SK-N-SH (cell line): ENCODE results near the gene THAP12. TPM values are rescaled to one million over a fixed set of nuclear protein-coding genes. Genes with fewer than 3 reads are reported as not detected.

Source experiments
- CTCF ChIA-PET: fragments of 300-600, 350-600 bp; formaldehyde crosslinking; extraction: SDS; loops from one replicate; lab custom pipeline; 2021; lab: Yijun Ruan, JAX
- POLR2A ChIA-PET: fragments of 350-600 bp; sonication (Branson Sonifier 250); formaldehyde crosslinking; extraction: SDS; loops from one replicate; lab custom pipeline; 2020; ENCODE audit warnings: antibody characterized with exemption, inconsistent platforms; lab: Yijun Ruan, JAX
- DNase-seq: peaks from one replicate; pipeline ENCODE4 v3.0.0; 2012
- H2AFZ ChIP-seq: fragments of 200-600 bp; sonication (generic); 2 replicates; pipeline ENCODE4 v1.8.1; 2016; ENCODE audit warnings: antibody characterized with exemption, mild to moderate bottlenecking, low read depth
- H3F3A ChIP-seq: fragments of 200-600 bp; sonication (generic); replicated peaks from 2 replicates; pipeline ENCODE3; 2016; ENCODE audit warnings: antibody characterized with exemption, mild to moderate bottlenecking; ENCODE audit not compliant: insufficient read depth
- H3K27ac ChIP-seq, 2 experiments: fragments of 200-500 bp in 1 of 2; fragments of 200-600 bp in 1 of 2; sonication (Bioruptor generic) in 1 of 2; sonication (generic), shearing (Covaris generic) in 1 of 2; 2 replicates each; pipeline versions ENCODE4 v1.5.1 to v1.6.1; 2014 to 2016; ENCODE audit warnings: low read depth in 2 of 2, inconsistent platforms in 1 of 2, low read length in 1 of 2, mild to moderate bottlenecking in 1 of 2, mixed read lengths in 1 of 2
- H3K27me3 ChIP-seq: fragments of 200-600 bp; sonication (generic), shearing (Covaris generic); 2 replicates; pipeline ENCODE4 v1.6.1; 2016; ENCODE audit warnings: mixed run types; ENCODE audit not compliant: insufficient read depth
- H3K36me3 ChIP-seq, 2 experiments: fragments of 200-500 bp in 1 of 2; fragments of 200-600 bp in 1 of 2; sonication (Bioruptor generic) in 1 of 2; sonication (generic) in 1 of 2; replicated peaks in 1 of 2; 2 replicates each; pipeline versions ENCODE3 to v1.5.1; 2014 to 2016; ENCODE audit warnings: low read length in 1 of 2, mild to moderate bottlenecking in 1 of 2; ENCODE audit not compliant: insufficient read depth in 2 of 2, control insufficient read depth in 1 of 2
- H3K4me1 ChIP-seq, 2 experiments: fragments of 200-500 bp in 1 of 2; fragments of 200-600 bp in 1 of 2; sonication (Bioruptor generic) in 1 of 2; sonication (generic), shearing (Covaris generic) in 1 of 2; 2 replicates each; pipeline versions ENCODE4 v1.5.1 to v1.6.1; 2014 to 2016; ENCODE audit warnings: low read depth in 1 of 2, low read length in 1 of 2, mixed run types in 1 of 2; ENCODE audit not compliant: insufficient read depth in 2 of 2, control insufficient read depth in 1 of 2
- H3K4me2 ChIP-seq: fragments of 200-600 bp; sonication (generic), shearing (Covaris generic); 2 replicates; pipeline ENCODE4 v1.6.1; 2017; ENCODE audit warnings: mixed run types
- H3K4me3 ChIP-seq, 2 experiments: fragments of 200-500 bp in 1 of 2; fragments of 200-600 bp in 1 of 2; sonication (Bioruptor generic) in 1 of 2; sonication (generic), shearing (Covaris generic) in 1 of 2; 2 replicates each; pipeline versions ENCODE4 v1.5.1 to v1.8.1; 2014 to 2016; ENCODE audit warnings: low read depth in 2 of 2, inconsistent platforms in 1 of 2, low read length in 1 of 2, mild to moderate bottlenecking in 1 of 2, mixed read lengths in 1 of 2, moderate library complexity in 1 of 2
- H3K79me2 ChIP-seq: fragments of 200-600 bp; sonication (generic); 2 replicates; pipeline ENCODE4 v1.8.1; 2017; ENCODE audit warnings: mild to moderate bottlenecking; ENCODE audit not compliant: insufficient read depth
- H3K9ac ChIP-seq: fragments of 200-600 bp; sonication (generic); 2 replicates; pipeline ENCODE4 v1.6.1; 2017; ENCODE audit warnings: mixed run types
- H3K9me2 ChIP-seq: fragments of 200-600 bp; sonication (generic); 2 replicates; pipeline ENCODE4 v1.6.1; 2017; ENCODE audit warnings: mixed run types
- H3K9me3 ChIP-seq: fragments of 200-600 bp; sonication (generic); 2 replicates; pipeline ENCODE4 v1.6.1; 2017; ENCODE audit warnings: mixed run types, mild to moderate bottlenecking, moderate library complexity
- H4K20me1 ChIP-seq: fragments of 200-600 bp; sonication (generic); 2 replicates; pipeline ENCODE4 v1.6.1; 2017; ENCODE audit warnings: mild to moderate bottlenecking, mixed run types; ENCODE audit not compliant: insufficient read depth
- CHD2 ChIP-seq: fragments of 150-350 bp; IDR thresholded peaks from 2 replicates; pipeline ENCODE4 v1.6.1; 2018; ENCODE audit warnings: low read length; ENCODE audit not compliant: partially characterized antibody
- ELF1 ChIP-seq: IDR thresholded peaks from 2 replicates; pipeline ENCODE4 v1.4.0; 2012
- FOXJ3 ChIP-seq: sonication (generic); formaldehyde crosslinking; IDR thresholded peaks from 2 replicates; pipeline ENCODE4 v1.5.1; 2020; ENCODE audit warnings: mild to moderate bottlenecking, missing genetic modification reagents
- FOXM1 ChIP-seq: IDR thresholded peaks from 2 replicates; pipeline ENCODE4 v1.4.0; 2012; ENCODE audit warnings: low read depth, mild to moderate bottlenecking
- IRF3 ChIP-seq: fragments of 150-350 bp; IDR thresholded peaks from 2 replicates; pipeline ENCODE4 v1.6.1; 2016; ENCODE audit warnings: mild to moderate bottlenecking, low read depth, low read length
- JUND ChIP-seq: IDR thresholded peaks from 2 replicates; pipeline ENCODE4 v1.4.0; 2012
- MXI1 ChIP-seq: IDR thresholded peaks from 2 replicates; pipeline ENCODE4 v1.6.1; 2012; ENCODE audit warnings: mild to moderate bottlenecking, low read depth, low read length, improper control_type of control experiment
- NFIC ChIP-seq: IDR thresholded peaks from 2 replicates; pipeline ENCODE4 v1.4.0; 2012; ENCODE audit warnings: borderline replicate concordance
- NRF1 ChIP-seq: IDR thresholded peaks from 2 replicates; pipeline ENCODE4 v1.6.1; 2012; ENCODE audit warnings: low read depth, mild to moderate bottlenecking, low read length
- PBX3 ChIP-seq: IDR thresholded peaks from 2 replicates; pipeline ENCODE4; 2012
- POLR2AphosphoS5 ChIP-seq: IDR thresholded peaks from 2 replicates; pipeline ENCODE4 v1.6.1; 2012; ENCODE audit warnings: low read depth, low read length
- RAD21 ChIP-seq: IDR thresholded peaks from 2 replicates; pipeline ENCODE4 v1.6.1; 2012; ENCODE audit warnings: mild to moderate bottlenecking, low read length
- RCOR1 ChIP-seq: fragments of 150-350 bp; IDR thresholded peaks from 2 replicates; pipeline ENCODE4 v1.6.1; 2017; ENCODE audit warnings: antibody characterized with exemption, low read length
- RFX5 ChIP-seq: IDR thresholded peaks from 2 replicates; pipeline ENCODE4 v1.6.1; 2012; ENCODE audit warnings: mild to moderate bottlenecking, improper control_type of control experiment, low read length
- RXRA ChIP-seq: IDR thresholded peaks from 2 replicates; pipeline ENCODE4 v1.4.0; 2012; ENCODE audit warnings: low read depth, mild to moderate bottlenecking, borderline replicate concordance
- TAF1 ChIP-seq: IDR thresholded peaks from 2 replicates; pipeline ENCODE4 v1.6.1; 2012; ENCODE audit warnings: low read depth, mild to moderate bottlenecking, low read length, moderate library complexity, borderline replicate concordance
- TCF12 ChIP-seq: IDR thresholded peaks from 2 replicates; pipeline ENCODE4 v1.4.0; 2012
- TEAD4 ChIP-seq: IDR thresholded peaks from 2 replicates; pipeline ENCODE4 v1.4.0; 2012; ENCODE audit warnings: mild to moderate bottlenecking, borderline replicate concordance; ENCODE audit not compliant: insufficient read depth
- YY1 ChIP-seq: IDR thresholded peaks from 2 replicates; pipeline ENCODE4 v1.4.0; 2012; ENCODE audit warnings: low read depth, mild to moderate bottlenecking
- WGBS: methylation state at CpG from one replicate; pipeline ENCODE4 v1.1.6; 2017; ENCODE audit warnings: low lambda C conversion rate; 5-methylcytosine and 5-hydroxymethylcytosine counted together
- polyA plus RNA-seq, 3 experiments: library from polyadenylated mRNA; depleted of rRNA; stranded (reverse); fragments of >200 nt; gene quantifications; 2 replicates each; pipeline ENCODE4 v1.2.3, GENCODE V29; 2012
- TF ChIP-seq, protein P1 (sequence below): IDR thresholded peaks from 2 replicates; pipeline ENCODE4 v1.4.0; 2012; ENCODE audit warnings: low read depth
- TF ChIP-seq, protein P2 (sequence below): IDR thresholded peaks from 2 replicates; pipeline ENCODE4 v1.4.0; 2012; ENCODE audit warnings: low read depth, borderline replicate concordance
- TF ChIP-seq, protein P3 (sequence below): fragments of 200-600 bp; sonication (generic); IDR thresholded peaks from 2 replicates; pipeline ENCODE4 v1.6.1; 2017; ENCODE audit warnings: antibody characterized with exemption, mild to moderate bottlenecking, moderate library complexity

THAP12 gene
- polyA plus RNA-seq, 1 of the 3 experiments (the other 2 are of a cell fraction) = 14.9 TPM

DNA sequence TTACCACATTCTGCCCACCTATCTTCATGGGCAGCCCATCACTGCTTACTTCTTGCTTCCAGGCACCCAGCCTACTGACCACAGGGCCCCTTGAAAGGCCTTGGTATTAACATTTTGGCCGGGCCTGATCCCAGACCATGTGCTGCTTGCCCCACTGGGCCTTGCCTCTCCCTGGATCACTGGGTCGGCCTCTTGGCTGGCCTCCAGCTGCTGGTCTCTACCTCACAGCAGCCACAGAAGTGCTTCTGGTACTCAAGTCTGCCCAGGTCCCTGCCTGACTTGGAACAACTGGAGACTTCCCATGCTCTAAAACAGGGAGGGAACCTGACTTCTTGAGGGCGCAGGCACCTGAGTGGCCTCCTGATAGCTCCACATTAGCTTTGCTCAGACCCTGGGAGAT lies 63.6 kb downstream of the THAP12 start:
- no peaks in the 10 kb centered on the region for H3K4me1 ChIP-seq
- ChIA-PET CTCF (interaction anchor here (0.8 to 16.5 kb wide), 17 partner anchors 8 to 515 kb away, joined by 3 to 328 read pairs (median 9); partner anchors contain the start of gene WNT11), POLR2A (no interaction called here)
- 46% methylated on average over 2 of the region's 3 CpGs for WGBS
- H4K20me1 ChIP-seq = no peaks in the 10 kb centered on the region
- H3K9ac ChIP-seq = no peak overlapping the region
- no peaks in the 10 kb centered on the region for H3K36me3 ChIP-seq
- no peak overlapping the region for H3K4me2 ChIP-seq
- DNase-seq = no peak
- no peaks in the 10 kb centered on the region for H3K79me2 ChIP-seq
- TF ChIP-seq JUND (no peak), TAF1 (no peak), YY1 (no peak), NFIC (no peak), NRF1 (no peak), ELF1 (no peak), CHD2 (no peak), RXRA (no peak), RCOR1 (no peak)
- TF ChIP-seq, protein P1, sequence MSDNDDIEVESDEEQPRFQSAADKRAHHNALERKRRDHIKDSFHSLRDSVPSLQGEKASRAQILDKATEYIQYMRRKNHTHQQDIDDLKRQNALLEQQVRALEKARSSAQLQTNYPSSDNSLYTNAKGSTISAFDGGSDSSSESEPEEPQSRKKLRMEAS = no peak
- TF ChIP-seq, protein P2, sequence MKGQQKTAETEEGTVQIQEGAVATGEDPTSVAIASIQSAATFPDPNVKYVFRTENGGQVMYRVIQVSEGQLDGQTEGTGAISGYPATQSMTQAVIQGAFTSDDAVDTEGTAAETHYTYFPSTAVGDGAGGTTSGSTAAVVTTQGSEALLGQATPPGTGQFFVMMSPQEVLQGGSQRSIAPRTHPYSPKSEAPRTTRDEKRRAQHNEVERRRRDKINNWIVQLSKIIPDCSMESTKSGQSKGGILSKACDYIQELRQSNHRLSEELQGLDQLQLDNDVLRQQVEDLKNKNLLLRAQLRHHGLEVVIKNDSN = no peak
- H3K27ac ChIP-seq = no peak overlapping the region
- H3F3A ChIP-seq = no peaks in the 10 kb centered on the region
- no peak overlapping the region for H2AFZ ChIP-seq
- H3K4me3 ChIP-seq = no peak overlapping the region
- H3K27me3 ChIP-seq = no peaks in the 10 kb centered on the region
- H3K9me2 ChIP-seq = no peaks in the 10 kb centered on the region
- no peaks in the 10 kb centered on the region for H3K9me3 ChIP-seq

- DNase-seq = no peak
- H2AFZ ChIP-seq = no peak overlapping the region
- no peaks in the 10 kb centered on the region for H3K79me2 ChIP-seq
- no peak overlapping the region for H3K4me2 ChIP-seq
- H3K9ac ChIP-seq = no peak overlapping the region
- no peaks in the 10 kb centered on the region for H3K9me3 ChIP-seq
- H3F3A ChIP-seq = no peaks in the 10 kb centered on the region
- H4K20me1 ChIP-seq = no peaks in the 10 kb centered on the region
- H3K4me1 ChIP-seq = no peaks in the 10 kb centered on the region
- ChIA-PET POLR2A (interaction anchor here (0.7 kb wide), 1 partner anchor 109 kb away, joined by 3 read pairs; no protein-coding TSS in a partner anchor), CTCF (interaction anchor here (1.1 to 16.5 kb wide), 5 partner anchors 63 to 424 kb away, joined by 3 to 328 read pairs (median 24); partner anchors contain the start of gene WNT11)
- WGBS = 89% methylated on average over 3 of the region's 3 CpGs
- H3K27ac ChIP-seq = no peak overlapping the region
- no peaks in the 10 kb centered on the region for H3K36me3 ChIP-seq
- H3K4me3 ChIP-seq = no peak overlapping the region
- no peaks in the 10 kb centered on the region for H3K27me3 ChIP-seq
- no peaks in the 10 kb centered on the region for H3K9me2 ChIP-seq
- TF ChIP-seq TCF12 (no peak), RAD21 (no peak), NFIC (no peak), ELF1 (no peak), NRF1 (no peak), IRF3 (no peak), PBX3 (no peak), POLR2AphosphoS5 (no peak), FOXM1 (no peak), TEAD4 (no peak), FOXJ3 (no peak), RFX5 (no peak), MXI1 (no peak)
- TF ChIP-seq, protein P1 = no peak
- TF ChIP-seq, protein P3, sequence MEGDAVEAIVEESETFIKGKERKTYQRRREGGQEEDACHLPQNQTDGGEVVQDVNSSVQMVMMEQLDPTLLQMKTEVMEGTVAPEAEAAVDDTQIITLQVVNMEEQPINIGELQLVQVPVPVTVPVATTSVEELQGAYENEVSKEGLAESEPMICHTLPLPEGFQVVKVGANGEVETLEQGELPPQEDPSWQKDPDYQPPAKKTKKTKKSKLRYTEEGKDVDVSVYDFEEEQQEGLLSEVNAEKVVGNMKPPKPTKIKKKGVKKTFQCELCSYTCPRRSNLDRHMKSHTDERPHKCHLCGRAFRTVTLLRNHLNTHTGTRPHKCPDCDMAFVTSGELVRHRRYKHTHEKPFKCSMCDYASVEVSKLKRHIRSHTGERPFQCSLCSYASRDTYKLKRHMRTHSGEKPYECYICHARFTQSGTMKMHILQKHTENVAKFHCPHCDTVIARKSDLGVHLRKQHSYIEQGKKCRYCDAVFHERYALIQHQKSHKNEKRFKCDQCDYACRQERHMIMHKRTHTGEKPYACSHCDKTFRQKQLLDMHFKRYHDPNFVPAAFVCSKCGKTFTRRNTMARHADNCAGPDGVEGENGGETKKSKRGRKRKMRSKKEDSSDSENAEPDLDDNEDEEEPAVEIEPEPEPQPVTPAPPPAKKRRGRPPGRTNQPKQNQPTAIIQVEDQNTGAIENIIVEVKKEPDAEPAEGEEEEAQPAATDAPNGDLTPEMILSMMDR = no peak
- TF ChIP-seq, protein P2 = no peak
These were observed 64.2 kb downstream of the THAP12 start for GRCh38 chr11:76316726-76317125.
